K562 (cell line): ENCODE results near the gene ZNF500. TPM values are rescaled to one million over a fixed set of nuclear protein-coding genes. Genes with fewer than 3 reads are reported as not detected.
A peak's percentile ranks its signal among the peaks of the same experiment; 100 is the strongest.

Source experiments
- BMI1 ChIP-seq: fragments of 150-350 bp; IDR thresholded peaks from 2 replicates; pipeline ENCODE4 v1.6.1; 2014; ENCODE audit warnings: low read length
- EGR1 ChIP-seq: fragments of 450-650 bp; conservative IDR thresholded peaks from 2 replicates; pipeline ENCODE4 v1.6.1; 2017; ENCODE audit warnings: mild to moderate bottlenecking
- HDAC3 ChIP-seq: fragments of 450-650 bp; IDR thresholded peaks from 2 replicates; pipeline ENCODE4 v1.6.1; 2018; ENCODE audit warnings: borderline replicate concordance, mild to moderate bottlenecking, moderate library complexity; ENCODE audit not compliant: partially characterized antibody
- MCM5 ChIP-seq: fragments of 450-650 bp; IDR thresholded peaks from 2 replicates; pipeline ENCODE4 v1.6.1; 2016; ENCODE audit warnings: low read depth
- PTBP1 ChIP-seq: fragments of 200-400 bp; formaldehyde crosslinking; IDR thresholded peaks from 2 replicates; pipeline ENCODE4 v1.6.1; 2017; ENCODE audit warnings: low read depth, low read length
- WHSC1 ChIP-seq: IDR thresholded peaks from one replicate; pipeline ENCODE4 v1.6.1; 2012; ENCODE audit warnings: low read length, control low read depth, inconsistent platforms
- ZNF217 ChIP-seq: sonication (generic); formaldehyde crosslinking; IDR thresholded peaks from 2 replicates; pipeline ENCODE4 v1.8.0; 2022; ENCODE audit warnings: mild to moderate bottlenecking, missing genetic modification reagents
- polyA plus RNA-seq, 8 experiments: library from polyadenylated mRNA; depleted of rRNA in 4 of 8; stranded (reverse) in 5 of 8; unstranded in 3 of 8; fragments of >200 nt; fragmentation: Nextera tagmentation in 2 of 8; fragmentation: Illumina TruSeq in 1 of 8; extraction: Ambion mirVana in 2 of 8; extraction: Trizol in 1 of 8; gene quantifications; 2 replicates each; pipeline versions ENCODE4 v1.2.1 to v1.2.3, GENCODE V29; 2011 to 2014; ENCODE audit warnings: inconsistent platforms in 1 of 8, missing spikeins in 1 of 8
- total RNA-seq, 7 experiments: library from RNA; depleted of rRNA in 6 of 7; stranded (reverse); fragments of >200 nt in 6 of 7; fragmentation: Illumina TruSeq in 2 of 7; extraction: Trizol in 2 of 7; gene quantifications; 2 replicates each; pipeline versions ENCODE4 v1.2.1 to v1.2.3, GENCODE V29; 2011 to 2021; ENCODE audit warnings: low replicate concordance in 1 of 7
- TF ChIP-seq, protein P1 (sequence below): sonication (generic); formaldehyde crosslinking; IDR thresholded peaks from 2 replicates; pipeline ENCODE4 v1.8.1; 2023; ENCODE audit warnings: mild to moderate bottlenecking, missing genetic modification reagents
- TF ChIP-seq, protein P2 (sequence below), 2 experiments: IDR thresholded peaks in 1 of 2; conservative IDR thresholded peaks in 1 of 2; 2 replicates each; pipeline ENCODE4 v1.6.1; 2016; ENCODE audit warnings: low read depth in 2 of 2, mild to moderate bottlenecking in 1 of 2, missing compliant biosample characterization in 1 of 2, missing genetic modification characterization in 1 of 2, moderate library complexity in 1 of 2
- TF ChIP-seq, protein P3 (sequence below): fragments of 450-650 bp; IDR thresholded peaks from 2 replicates; pipeline ENCODE4 v1.6.1; 2016; ENCODE audit warnings: borderline replicate concordance
- TF ChIP-seq, protein P4 (sequence below): fragments of 200-800 bp; sonication (Bioruptor generic); IDR thresholded peaks from 2 replicates; pipeline ENCODE4 v1.6.1; 2017; ENCODE audit warnings: missing genetic modification characterization, missing compliant biosample characterization
- TF ChIP-seq, protein P5 (sequence below), 3 experiments: fragments of 200-800 bp in 1 of 3; fragments of 250-450 bp in 1 of 3; fragments of 450-650 bp in 1 of 3; sonication (Bioruptor Pico) in 1 of 3; sonication (Bioruptor generic) in 1 of 3; formaldehyde crosslinking in 1 of 3; IDR thresholded peaks; 2 replicates each; pipeline versions ENCODE4 v1.6.1 to v1.8.0; 2016 to 2022; ENCODE audit warnings: mild to moderate bottlenecking in 2 of 3, missing genetic modification characterization in 2 of 3, missing compliant biosample characterization in 1 of 3, moderate library complexity in 1 of 3

The ZNF500 gene
- total and polyA plus RNA-seq, 9 of the 15 experiments (the other 6 are each of a cell fraction or from before 2014, with no cell fraction given): 0.80 to 20.8 (median 5.3) TPM

DNA sequence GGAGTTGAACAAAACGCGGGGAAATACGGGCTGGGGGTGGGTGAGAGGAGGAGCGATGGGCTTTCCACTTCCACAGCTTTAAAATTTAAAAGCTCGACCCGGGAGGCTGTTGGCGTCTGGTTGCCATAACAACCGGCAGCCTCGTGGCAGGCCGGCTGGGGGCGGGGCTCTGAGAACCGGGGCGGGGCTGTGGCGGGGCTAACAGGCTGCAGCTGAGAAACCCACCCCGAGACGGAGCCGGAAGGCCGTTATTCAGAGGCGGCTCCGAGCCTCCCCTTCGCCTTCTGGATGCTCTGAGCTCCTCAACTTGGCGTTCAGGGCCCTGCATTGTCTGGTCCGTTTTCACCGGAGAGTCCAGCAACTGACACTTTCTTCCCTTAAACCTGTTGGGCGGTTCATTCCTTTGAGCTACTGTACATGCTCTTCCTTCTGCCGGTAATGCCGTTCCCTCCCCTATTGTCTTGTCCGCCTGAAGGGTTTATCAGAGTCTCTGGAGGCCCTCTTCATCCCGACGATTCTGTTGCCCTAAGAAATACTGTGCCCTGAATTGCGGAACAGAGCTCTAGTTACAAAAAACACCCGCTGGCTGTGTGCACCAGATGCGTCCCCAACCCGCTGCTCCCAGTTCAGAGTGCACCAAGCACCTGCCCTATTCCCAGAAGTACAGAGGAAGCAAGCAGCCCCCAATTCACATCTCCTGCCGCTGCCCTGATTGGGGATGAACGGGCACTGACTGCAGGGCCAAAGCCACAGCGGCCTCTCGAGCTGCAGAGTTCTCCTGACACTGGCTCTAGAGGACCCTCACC is 32.0 kb downstream of the ZNF500 start (continued):
- TF ChIP-seq, protein P1, sequence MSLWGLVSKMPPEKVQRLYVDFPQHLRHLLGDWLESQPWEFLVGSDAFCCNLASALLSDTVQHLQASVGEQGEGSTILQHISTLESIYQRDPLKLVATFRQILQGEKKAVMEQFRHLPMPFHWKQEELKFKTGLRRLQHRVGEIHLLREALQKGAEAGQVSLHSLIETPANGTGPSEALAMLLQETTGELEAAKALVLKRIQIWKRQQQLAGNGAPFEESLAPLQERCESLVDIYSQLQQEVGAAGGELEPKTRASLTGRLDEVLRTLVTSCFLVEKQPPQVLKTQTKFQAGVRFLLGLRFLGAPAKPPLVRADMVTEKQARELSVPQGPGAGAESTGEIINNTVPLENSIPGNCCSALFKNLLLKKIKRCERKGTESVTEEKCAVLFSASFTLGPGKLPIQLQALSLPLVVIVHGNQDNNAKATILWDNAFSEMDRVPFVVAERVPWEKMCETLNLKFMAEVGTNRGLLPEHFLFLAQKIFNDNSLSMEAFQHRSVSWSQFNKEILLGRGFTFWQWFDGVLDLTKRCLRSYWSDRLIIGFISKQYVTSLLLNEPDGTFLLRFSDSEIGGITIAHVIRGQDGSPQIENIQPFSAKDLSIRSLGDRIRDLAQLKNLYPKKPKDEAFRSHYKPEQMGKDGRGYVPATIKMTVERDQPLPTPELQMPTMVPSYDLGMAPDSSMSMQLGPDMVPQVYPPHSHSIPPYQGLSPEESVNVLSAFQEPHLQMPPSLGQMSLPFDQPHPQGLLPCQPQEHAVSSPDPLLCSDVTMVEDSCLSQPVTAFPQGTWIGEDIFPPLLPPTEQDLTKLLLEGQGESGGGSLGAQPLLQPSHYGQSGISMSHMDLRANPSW: no peak
- TF ChIP-seq MCM5: no peak
- TF ChIP-seq PTBP1: no peak
- TF ChIP-seq, protein P2, sequence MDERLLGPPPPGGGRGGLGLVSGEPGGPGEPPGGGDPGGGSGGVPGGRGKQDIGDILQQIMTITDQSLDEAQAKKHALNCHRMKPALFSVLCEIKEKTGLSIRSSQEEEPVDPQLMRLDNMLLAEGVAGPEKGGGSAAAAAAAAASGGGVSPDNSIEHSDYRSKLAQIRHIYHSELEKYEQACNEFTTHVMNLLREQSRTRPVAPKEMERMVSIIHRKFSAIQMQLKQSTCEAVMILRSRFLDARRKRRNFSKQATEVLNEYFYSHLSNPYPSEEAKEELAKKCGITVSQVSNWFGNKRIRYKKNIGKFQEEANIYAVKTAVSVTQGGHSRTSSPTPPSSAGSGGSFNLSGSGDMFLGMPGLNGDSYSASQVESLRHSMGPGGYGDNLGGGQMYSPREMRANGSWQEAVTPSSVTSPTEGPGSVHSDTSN (CRISPR knock-in tag; IDR thresholded peaks at IDR 0.05; ENCODE audit: low read depth): no peak
- TF ChIP-seq, protein P2 (tag; conservative IDR thresholded peaks at IDR 0.05; ENCODE audit: low read depth): no peak
- peak; percentile 91 for TF ChIP-seq BMI1
- TF ChIP-seq, protein P3, sequence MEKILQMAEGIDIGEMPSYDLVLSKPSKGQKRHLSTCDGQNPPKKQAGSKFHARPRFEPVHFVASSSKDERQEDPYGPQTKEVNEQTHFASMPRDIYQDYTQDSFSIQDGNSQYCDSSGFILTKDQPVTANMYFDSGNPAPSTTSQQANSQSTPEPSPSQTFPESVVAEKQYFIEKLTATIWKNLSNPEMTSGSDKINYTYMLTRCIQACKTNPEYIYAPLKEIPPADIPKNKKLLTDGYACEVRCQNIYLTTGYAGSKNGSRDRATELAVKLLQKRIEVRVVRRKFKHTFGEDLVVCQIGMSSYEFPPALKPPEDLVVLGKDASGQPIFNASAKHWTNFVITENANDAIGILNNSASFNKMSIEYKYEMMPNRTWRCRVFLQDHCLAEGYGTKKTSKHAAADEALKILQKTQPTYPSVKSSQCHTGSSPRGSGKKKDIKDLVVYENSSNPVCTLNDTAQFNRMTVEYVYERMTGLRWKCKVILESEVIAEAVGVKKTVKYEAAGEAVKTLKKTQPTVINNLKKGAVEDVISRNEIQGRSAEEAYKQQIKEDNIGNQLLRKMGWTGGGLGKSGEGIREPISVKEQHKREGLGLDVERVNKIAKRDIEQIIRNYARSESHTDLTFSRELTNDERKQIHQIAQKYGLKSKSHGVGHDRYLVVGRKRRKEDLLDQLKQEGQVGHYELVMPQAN: peak; percentile 91; the same call in 1 of the 2 replicates
- no peak for TF ChIP-seq EGR1
- no peak for TF ChIP-seq WHSC1
- no peak for TF ChIP-seq HDAC3
- TF ChIP-seq ZNF217 (CRISPR knock-in tag): no peak
- TF ChIP-seq, protein P4, sequence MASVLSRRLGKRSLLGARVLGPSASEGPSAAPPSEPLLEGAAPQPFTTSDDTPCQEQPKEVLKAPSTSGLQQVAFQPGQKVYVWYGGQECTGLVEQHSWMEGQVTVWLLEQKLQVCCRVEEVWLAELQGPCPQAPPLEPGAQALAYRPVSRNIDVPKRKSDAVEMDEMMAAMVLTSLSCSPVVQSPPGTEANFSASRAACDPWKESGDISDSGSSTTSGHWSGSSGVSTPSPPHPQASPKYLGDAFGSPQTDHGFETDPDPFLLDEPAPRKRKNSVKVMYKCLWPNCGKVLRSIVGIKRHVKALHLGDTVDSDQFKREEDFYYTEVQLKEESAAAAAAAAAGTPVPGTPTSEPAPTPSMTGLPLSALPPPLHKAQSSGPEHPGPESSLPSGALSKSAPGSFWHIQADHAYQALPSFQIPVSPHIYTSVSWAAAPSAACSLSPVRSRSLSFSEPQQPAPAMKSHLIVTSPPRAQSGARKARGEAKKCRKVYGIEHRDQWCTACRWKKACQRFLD (CRISPR knock-in tag): 0 out of 2 replicates have a peak, but pooled peaks have one; percentile 45
- TF ChIP-seq, protein P5, sequence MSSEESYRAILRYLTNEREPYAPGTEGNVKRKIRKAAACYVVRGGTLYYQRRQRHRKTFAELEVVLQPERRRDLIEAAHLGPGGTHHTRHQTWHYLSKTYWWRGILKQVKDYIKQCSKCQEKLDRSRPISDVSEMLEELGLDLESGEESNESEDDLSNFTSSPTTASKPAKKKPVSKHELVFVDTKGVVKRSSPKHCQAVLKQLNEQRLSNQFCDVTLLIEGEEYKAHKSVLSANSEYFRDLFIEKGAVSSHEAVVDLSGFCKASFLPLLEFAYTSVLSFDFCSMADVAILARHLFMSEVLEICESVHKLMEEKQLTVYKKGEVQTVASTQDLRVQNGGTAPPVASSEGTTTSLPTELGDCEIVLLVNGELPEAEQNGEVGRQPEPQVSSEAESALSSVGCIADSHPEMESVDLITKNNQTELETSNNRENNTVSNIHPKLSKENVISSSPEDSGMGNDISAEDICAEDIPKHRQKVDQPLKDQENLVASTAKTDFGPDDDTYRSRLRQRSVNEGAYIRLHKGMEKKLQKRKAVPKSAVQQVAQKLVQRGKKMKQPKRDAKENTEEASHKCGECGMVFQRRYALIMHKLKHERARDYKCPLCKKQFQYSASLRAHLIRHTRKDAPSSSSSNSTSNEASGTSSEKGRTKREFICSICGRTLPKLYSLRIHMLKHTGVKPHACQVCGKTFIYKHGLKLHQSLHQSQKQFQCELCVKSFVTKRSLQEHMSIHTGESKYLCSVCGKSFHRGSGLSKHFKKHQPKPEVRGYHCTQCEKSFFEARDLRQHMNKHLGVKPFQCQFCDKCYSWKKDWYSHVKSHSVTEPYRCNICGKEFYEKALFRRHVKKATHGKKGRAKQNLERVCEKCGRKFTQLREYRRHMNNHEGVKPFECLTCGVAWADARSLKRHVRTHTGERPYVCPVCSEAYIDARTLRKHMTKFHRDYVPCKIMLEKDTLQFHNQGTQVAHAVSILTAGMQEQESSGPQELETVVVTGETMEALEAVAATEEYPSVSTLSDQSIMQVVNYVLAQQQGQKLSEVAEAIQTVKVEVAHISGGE (CRISPR knock-in tag; IDR thresholded peaks at IDR 0.05): 0 out of 6 replicates have a peak, but pooled peaks of 1 of the 3 experiments have one; percentile 6
